Measurements from ENCODE around the gene KMT5B. TPM values are rescaled to one million over a fixed set of nuclear protein-coding genes. Genes with fewer than 3 reads are reported as not detected.
"Not testable (repeated sequence)": the region's sequence is repeated elsewhere in the genome, so short reads cannot be mapped to it uniquely, and the experiment has no call there.

KMT5B gene
- total RNA-seq (2014; rRNA removed; shearing (Covaris generic)), result 9.0 and 12.4 TPM in 2 replicates

DNA sequence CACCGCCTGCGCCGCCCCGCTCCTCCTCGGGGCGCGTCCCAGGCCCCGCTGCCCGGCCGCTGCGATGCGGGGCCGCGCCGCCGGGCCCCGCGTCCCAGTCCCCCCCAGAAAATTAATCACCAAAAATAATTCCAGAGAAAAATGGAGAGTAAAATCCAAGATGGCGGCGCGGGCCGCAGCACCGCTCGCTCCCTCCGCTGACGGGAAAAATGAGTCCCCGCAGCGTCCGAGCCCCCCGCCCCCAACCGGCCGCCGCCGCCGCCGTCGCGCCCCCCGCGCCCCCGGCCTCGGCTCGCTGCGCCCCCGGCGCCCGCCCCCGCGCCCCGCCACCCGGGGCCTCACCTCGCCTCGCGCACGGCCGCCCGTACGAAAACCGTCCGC is at the start of gene KMT5B:
Gene KMT5B (minus strand): TSS at position 162 of the 381 bp plus-strand sequence. CDS start 23,220 bp downstream, outside the sequence.
- no peak for DNase-seq (ENCODE audit: low spot score)

DNA sequence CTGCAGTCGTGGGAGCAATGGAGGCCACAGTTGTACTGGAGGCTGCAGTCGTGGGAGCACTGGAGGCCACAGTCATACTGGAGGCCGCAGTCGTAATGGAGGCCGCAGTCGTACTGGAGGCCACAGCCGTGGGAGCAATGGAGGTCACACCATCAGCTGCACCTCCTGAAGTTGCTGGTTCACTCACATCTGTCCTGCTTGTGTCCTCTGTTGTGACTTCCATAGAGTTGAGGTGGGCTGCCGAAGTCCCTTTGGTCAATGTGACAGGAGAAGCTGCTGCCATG is 49.4 kb upstream of the KMT5B start:
- DNase-seq (ENCODE audit: low spot score), result no peak

DNA sequence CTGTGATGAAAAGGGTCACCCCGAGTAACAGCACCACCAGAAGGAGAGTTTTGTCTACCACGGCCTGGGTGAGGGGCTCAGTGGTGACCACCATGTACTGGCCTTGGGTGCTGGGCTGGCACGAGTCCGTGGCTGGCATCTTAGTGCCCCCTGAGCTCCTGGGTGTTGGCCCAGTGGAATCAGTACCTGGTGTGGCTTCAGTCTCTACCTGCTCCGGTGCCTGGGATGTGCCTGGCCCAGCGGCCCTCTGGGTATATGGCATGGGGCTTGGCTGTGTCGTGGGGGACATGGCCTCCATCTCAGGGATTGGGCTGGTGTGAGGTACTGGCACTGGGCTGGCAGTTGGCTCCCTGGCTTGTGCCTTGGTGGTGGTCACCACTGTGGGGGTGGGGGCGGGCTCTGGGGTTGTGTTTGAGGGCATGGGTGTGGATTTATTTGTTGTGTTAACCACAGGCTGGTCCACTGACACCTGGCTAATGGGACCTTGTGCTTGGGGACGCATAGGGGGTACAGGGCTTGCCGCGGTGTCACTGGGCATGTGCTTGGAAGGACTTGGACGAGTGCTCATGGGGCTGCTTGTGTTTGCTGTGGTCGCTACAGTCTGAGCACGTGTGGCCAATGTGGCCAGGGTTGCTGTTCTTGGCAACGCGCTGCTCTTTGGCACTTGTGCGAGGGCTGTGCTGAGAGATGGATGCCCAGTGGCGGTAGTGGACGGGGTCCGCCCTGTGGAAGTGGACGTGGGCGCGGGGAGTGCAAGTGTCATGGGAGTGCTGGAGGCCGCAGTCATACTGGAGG is 48.9 kb upstream of the KMT5B start:
- no peak for DNase-seq (ENCODE audit: low spot score)

DNA sequence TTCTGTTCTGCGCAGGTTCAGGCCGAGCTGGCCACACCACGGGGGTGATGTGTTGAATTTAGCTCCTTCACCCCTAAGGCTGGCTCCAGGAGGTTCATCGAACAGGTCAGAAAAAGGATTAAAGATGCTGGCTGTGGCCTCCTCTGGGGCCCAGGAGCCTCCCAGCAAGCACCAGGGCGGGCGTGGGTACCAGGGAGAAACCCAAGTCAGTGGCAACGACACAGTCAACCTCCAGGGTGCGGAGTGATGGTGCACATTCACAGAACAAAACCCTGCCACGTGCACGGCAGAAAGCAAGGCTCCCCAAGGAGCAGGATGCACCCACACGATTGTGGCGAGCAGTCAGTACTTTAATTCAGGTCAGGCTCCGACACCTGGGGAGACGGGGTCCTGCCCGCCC is 47.9 kb upstream of the KMT5B start:
- DNase-seq (ENCODE audit: low spot score), result no peak

DNA sequence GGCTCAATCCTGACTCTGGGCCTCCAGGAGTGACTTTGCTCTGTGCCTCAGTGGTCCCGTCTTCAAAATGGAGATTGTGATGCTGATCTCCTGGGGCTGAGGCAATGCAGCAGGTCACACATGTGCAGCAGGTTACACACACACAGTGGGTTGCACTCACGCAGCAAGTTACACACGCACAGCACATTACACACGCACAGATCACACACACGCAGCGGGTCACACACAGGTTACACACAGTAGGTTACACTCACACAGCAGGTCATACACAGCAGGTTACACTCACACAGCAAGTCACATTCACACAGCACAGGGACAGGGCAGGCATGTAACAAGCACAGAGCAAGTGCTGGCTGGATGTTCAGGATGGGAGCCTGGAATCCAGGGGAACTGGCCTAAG is 47.4 kb upstream of the KMT5B start:
- no peak for DNase-seq (ENCODE audit: low spot score)

DNA sequence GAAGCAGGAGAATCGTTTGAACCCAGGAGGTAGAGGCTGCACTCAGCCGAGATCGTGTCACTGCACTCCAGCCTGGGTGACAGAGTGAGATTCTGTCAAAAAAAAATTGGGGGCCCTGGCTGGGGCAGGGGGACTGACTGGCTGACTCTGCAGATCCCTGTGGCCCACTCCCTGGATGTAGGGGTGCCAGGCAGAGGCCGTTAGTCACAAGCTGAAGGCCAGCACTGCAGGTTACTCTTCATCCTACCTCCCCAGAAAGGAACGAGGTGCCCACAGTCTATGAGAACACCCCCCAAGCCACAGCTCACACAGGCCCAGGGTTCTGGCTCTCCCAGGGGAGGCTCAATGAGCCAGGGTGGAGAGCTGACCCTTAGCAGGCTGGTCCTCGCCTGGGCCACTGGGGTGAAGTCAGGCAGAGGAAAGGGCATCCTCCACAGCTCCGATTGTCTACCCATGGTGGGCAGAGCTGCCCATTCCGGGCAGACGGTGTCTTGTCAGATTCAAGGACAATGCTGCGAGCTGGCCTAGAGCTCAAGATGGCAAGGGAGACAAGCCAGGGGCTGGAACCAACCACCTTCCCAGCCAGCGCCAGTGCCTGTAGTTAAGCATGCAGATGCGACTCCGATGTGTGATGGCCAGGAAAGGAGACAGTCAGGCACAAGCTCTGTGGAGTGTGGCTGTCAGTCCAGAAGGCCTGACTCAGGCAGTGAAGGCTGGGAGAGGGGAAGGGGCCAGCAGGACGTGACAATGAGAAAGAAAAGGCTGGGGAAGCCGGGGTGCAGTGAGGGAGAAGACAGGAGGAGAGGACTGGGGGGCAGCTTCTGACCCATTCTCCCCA is 46.2 kb upstream of the KMT5B start:
- DNase-seq (ENCODE audit: low spot score), result no peak

DNA sequence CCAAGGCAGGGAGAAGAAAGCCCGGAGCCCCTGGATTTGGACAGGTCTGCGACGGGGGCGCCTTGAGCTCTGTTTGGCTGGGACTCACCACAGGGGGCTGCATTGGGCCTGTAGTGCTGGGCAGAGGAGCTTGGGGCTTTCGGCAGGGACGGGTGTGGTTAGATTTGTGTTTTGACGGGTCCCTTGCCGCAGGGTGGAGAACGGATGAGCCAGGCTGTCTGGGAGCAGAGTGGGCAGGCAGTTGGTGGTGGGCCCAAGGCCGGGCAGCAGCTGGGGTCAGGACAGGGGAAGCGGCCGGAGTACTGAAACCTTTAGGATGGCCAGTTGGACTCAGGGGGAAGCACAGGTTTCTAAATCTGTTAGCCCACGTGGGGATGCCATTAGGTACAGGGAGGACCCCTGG is 45.3 kb upstream of the KMT5B start:
- DNase-seq (ENCODE audit: low spot score), result no peak

DNA sequence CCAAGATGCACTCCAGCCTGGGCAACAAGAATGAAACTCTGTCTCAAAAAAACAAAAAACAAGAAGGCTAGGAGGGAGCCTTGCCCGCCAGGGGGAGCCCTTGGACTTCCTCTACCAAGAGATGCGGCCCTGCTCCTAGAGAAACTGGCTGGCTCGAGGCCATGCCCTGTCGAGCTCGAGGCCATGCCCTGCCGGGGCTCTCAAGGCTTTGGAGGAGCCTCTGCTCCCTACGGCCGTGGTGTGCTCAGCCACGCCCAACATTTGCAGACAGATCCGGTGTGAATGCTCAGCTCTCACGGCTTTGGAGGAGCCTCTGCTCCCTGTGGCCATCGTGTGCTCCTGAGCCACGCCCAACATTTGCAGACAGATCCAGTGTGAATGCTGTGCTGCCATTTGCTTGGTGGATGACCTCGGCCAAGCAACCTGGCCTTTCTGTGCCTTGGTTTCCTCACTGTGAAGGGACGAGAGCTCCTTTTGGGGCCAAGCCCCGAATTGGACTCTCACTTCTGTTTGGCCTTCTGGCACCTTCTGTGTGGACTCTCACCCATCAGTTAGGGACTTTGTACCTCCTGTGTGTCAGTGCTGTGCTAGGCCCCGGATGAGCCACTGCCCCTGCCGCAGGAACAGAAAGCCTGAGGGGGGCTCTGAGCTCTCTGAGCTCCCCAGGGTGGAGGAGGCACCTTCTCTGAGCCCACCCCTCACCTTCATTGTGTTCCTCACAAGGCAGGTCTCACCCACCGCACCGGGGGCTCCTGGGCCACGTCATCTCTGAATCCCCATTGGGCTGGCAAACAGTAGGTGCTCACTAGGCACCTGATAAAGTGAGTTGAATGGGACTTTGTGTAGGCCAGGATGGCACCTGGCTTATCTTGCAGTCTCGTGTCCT is 44.6 kb upstream of the KMT5B start:
- peak; percentile 88 for DNase-seq (ENCODE audit: low spot score)

DNA sequence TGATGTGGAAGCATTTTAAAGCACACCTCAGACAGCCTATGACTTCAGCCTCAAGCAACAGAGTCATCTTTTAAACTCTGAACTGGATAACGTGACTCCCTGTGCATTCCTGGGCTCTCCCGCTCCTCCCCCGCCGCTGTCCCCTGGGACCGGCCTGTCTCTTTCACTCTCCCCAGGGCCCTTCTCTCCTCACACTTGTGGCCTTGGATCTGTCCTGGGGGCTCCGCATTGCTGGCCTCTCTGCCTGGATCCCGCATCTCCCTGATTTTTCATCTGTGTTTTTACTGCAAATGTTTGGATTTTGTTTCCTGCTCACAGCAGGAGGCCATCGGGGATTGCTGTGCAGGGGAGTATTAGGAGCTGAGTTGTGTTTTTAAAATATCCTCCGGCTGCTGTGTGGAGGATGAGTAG is 43.2 kb upstream of the KMT5B start:
- no peak for DNase-seq (ENCODE audit: low spot score)

DNA sequence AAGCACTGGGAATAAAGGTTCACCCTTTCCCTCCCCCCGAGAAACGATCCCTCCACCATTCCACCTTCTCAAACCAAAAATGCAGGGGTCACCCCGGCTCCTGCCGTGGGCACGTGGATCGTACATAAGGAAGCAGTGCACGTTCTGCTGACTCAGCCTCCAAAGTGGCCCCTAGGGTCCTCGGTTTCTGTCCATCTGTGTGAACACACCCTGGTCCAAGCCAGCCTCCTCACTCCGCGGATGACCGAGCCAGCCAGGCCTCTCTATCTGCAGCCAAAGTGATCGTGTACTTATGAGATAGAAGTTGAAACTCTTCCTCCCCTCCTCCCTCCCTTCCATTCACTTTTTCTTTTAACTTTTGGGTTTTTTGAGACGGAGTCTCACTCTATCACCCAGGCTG is 42.4 kb upstream of the KMT5B start:
- no peak for DNase-seq (ENCODE audit: low spot score)

DNA sequence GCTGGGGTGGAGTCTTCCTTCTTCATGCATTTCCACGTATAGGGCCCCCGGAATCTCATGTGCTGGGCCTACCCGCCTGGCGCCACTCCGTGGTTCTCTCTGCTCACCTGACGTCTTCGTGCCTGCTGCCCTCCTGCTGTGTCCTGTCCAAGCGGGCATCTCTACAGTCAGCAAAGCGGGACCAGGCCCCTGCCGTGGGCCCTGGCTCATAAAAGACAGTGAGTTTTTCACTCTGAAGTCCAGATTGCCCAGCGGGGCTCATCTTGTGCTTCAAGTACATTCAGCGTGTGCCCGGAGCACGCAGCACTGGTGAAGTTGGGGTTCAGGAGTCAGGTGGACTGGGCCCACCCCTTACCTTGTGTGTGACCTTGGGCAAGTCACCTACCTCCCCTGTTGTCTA is 41.3 kb upstream of the KMT5B start:
- no peak for DNase-seq (ENCODE audit: low spot score)

DNA sequence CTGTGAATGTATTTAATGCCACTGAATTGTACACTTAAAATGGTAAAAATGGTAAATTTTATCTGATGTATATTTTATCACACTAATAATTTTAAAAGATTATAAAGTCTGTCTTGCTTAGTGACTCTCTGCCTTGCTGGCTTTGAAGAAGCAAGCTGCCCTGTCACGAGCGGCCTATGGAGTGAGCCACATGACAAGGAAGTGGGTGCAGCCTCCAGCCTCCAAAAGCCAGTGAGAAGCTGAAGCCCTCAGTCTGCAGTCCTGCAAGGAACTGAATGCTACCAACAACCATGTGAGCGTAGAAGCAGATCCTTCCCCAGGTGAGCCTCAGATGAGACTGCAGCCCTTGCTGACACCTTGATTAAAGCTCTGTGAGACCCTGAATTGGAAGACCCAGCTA is 38.7 kb upstream of the KMT5B start:
- no peak for DNase-seq (ENCODE audit: low spot score)

DNA sequence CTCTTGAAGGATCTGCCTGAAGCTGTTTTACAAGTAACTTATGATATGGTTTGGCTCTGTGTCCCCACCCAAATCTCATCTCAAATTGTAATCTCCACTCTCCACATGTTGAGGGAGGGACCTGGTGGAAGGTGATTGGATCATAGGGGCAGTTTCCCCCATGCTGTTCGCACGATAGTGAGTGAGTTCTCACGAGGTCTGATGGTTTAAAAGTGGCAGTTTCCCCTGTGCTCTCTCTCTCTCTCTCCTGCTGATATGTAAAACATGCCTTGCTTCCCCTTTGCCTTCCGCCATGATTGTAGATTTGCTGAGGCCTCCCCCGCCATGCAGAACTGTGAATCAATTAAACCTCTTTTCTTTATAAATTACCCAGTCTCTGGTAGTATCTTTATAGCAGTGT is 31.8 kb upstream of the KMT5B start:
- not testable (repeated sequence) for DNase-seq (ENCODE audit: low spot score)

DNA sequence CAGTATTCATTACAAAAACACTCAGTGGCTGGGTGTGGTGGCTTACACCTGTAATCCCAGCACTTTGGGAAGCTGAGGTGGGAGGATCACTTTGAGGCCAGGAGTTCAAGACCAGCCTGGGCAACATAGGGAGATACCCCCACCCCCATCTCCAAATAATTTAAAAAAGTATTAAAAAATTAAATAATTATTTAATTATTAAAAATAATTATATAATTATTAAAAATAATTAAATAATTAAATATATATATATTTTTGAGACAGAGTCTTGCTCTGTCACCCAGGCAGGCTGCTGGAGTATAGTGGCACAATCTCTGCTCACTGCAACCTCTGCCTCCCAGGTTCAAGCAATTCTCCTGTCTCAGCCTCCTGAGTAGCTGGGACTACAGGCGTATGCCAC is 30.8 kb upstream of the KMT5B start:
- not testable (repeated sequence) for DNase-seq (ENCODE audit: low spot score)

DNA sequence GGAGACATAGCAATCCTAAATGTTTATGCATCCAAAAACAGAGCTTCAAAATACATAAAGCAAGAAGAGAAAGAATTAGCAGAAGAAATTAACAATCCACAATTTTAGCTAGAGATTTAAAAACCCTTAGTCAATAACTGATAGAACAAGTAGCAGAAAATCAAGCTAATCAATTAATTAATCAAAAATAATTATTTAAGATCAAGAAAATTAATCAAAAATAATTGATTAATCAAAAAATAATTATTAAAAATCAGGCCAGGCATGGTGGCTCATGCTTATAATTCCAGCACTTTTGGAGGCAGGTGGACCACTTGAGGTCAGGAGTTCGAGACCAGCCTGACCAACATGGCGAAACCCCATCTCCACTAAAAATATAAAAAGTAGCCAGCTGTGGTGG is 29.5 kb upstream of the KMT5B start:
- no peak for DNase-seq (ENCODE audit: low spot score)

DNA sequence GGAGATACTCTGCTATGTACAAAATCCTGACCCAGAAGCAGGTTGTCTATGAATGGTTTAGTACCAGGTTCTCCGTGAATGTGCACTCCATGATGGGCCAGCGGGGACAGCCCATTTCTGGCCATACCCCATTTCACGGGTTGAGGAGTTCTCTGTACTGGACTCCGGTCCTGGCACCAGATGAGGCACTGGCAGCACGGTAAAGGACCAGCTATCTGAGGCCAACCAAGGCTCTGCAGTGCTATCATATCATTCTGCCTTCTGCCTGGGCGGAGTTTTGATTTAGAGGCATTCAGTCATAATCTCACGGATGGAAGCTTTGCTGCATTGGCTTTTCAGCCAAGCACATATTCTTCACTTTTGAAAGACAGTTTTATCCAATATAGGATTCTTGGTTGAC is 18.5 kb upstream of the KMT5B start:
- no peak for DNase-seq (ENCODE audit: low spot score)

DNA sequence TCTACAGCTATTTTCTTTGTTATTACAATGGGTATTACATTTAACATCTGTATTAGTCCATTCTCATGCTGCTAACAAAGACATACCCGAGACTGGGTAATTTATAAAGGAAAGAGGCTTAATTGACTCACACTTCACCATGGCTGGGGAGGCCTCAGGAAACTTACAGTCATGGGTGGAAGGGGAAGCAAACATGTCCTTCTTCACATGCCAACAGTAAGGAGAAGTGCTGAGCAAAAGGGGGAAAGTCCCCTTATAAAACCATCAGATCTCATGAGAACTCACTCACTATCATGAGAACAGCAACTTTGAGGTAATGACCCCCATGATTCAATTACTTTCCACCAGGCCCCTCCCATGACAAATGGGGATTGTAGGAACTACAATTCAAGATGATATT is 16.5 kb upstream of the KMT5B start:
- DNase-seq (ENCODE audit: low spot score), result no peak

DNA sequence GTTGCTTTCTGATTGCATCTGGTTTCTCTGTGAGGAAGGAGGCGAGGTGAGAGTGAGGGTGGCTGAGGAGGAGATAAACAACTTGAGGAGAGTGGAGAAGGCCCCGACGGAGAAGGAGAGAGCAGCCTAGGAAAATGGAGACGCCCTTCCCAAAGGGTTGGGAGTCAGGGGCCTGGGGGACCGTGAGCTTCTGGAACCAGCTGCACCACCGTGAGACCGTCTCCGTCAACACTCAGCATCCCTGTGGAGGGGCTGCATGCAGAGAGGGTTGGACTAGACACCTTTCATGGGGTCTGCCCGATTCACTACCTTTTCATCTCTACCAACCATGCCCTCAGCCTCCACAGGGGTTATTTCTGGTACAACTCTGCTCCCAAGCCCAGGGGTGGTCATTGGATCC is 13.3 kb upstream of the KMT5B start:
- DNase-seq (ENCODE audit: low spot score), result no peak

DNA sequence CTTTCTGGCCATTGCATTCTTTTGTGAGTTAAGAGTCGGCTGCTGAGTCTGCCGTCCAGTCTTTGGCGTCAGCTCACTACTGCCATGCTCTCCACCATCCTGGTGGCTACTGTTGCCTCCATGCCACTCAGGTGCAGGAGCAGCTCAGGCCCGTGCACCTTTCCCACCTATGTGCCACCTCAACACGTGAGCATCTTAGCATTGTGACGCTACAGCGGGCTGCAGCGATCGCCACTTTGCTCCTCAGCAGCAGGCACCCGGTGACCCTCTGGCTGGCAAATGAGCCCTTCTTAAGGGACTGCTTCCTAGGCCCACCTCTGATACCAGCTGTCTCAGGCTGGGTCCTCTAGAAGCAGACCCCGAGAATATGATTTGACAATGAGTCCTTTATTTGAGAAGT is 11.5 kb upstream of the KMT5B start:
- no peak for DNase-seq (ENCODE audit: low spot score)

DNA sequence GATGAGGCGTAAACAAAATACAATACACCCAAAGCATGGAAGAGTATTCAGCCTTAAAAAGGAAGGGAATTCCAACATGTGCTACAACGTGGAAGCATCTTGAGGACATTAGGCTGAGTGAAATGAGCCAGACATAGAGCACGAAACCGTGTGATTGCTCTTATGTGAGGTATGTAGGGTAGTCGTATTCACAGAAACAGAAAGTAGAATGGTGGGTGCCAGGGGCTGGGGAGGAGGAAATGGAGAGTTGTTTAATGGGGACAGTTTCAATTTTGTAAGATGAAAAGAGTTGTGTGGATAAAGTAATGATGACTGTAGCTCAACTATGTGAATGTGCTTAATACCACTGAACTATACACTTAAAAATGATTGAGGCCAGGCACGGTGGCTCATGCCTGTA is 10.2 kb upstream of the KMT5B start:
- DNase-seq (ENCODE audit: low spot score), result no peak

DNA sequence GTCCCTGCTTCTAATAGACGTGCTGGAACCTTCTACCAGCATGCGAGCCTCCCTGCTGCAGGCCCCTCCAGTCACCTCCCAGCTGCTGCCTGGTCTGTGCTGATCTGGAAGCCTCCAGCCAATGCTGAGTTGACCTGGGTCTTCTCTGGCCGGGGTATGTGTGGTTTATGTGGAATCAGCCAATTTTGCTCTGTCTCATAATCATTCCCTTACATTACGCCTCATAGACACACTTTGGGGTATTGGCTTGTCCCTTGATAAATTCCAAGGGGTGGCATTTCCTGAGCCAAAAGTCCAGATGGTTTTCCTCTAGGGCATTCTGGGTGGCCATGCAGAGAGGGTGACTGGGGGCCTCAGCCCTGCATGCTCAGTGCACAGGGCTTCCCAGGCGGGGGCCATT is 8.3 kb upstream of the KMT5B start:
- no peak for DNase-seq (ENCODE audit: low spot score)

DNA sequence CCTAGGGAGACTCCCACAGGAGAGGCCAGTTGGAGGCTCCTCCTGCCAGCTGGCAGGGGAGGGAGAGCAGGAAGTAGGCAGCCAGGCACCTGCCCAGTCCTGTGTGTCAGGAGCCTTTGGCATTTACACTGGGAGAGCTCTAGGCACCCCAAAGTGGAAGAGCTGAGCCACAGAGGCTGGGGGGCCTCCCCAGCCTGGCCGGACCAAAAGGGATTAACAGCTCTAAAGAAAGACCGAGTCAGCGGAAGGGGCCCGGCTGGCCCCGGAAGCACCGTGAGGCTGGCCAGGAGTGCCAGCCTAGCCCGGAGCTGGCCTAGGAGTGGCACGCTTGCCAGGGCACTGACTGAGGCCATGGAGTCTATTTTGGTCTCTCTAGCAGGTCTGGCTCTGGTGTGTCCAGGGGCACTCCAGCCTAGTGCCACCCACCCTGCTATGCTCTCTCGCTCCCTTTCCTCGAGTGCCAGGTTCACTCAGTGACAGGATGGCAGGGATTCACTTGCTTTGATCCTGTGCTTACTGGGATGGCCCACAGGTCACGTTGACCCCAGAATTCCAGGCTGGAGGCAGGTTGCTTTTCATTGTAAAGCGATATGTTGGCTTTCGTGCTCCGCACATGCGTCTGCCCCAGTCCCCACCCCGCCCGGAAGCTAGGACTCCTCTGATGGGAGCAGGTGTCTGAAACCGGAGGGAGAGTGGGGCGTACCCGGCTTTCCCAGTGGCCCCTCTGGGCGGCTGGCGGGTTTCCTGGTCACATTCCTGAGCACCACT is 3.3 kb upstream of the KMT5B start:
- DNase-seq (ENCODE audit: low spot score), result no peak
